ENCODE results near the gene ITGB1BP1.

DNA sequence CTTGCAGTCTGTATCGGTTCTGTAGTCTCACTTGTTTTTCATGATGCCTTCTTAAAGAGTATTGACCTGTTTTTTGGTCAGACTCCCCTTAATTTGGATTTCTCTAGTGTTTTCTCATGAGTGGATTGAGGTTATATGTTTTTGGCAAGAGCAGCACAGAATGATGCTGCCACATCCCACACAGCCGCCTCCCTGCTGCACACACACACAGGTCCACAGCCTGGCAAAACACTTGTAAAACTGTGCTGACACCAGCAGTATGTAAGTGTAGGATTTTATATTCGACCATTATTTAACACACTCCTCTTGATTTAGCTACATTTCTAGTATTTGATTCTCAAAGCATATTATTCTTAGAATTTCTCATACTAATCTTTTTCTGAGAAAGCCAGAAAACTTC is 68.1 kb downstream of the ITGB1BP1 start:
- TF ChIP-seq, protein P1, sequence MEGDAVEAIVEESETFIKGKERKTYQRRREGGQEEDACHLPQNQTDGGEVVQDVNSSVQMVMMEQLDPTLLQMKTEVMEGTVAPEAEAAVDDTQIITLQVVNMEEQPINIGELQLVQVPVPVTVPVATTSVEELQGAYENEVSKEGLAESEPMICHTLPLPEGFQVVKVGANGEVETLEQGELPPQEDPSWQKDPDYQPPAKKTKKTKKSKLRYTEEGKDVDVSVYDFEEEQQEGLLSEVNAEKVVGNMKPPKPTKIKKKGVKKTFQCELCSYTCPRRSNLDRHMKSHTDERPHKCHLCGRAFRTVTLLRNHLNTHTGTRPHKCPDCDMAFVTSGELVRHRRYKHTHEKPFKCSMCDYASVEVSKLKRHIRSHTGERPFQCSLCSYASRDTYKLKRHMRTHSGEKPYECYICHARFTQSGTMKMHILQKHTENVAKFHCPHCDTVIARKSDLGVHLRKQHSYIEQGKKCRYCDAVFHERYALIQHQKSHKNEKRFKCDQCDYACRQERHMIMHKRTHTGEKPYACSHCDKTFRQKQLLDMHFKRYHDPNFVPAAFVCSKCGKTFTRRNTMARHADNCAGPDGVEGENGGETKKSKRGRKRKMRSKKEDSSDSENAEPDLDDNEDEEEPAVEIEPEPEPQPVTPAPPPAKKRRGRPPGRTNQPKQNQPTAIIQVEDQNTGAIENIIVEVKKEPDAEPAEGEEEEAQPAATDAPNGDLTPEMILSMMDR (CRISPR knock-in tag; IDR thresholded peaks at IDR 0.05) = no peak
- no peak for TF ChIP-seq NR2F6 (IDR thresholded peaks at IDR 0.05)
- TF ChIP-seq NR2F6 (CRISPR knock-in tag; IDR thresholded peaks at IDR 0.05) = no peak
- TF ChIP-seq, protein P2, sequence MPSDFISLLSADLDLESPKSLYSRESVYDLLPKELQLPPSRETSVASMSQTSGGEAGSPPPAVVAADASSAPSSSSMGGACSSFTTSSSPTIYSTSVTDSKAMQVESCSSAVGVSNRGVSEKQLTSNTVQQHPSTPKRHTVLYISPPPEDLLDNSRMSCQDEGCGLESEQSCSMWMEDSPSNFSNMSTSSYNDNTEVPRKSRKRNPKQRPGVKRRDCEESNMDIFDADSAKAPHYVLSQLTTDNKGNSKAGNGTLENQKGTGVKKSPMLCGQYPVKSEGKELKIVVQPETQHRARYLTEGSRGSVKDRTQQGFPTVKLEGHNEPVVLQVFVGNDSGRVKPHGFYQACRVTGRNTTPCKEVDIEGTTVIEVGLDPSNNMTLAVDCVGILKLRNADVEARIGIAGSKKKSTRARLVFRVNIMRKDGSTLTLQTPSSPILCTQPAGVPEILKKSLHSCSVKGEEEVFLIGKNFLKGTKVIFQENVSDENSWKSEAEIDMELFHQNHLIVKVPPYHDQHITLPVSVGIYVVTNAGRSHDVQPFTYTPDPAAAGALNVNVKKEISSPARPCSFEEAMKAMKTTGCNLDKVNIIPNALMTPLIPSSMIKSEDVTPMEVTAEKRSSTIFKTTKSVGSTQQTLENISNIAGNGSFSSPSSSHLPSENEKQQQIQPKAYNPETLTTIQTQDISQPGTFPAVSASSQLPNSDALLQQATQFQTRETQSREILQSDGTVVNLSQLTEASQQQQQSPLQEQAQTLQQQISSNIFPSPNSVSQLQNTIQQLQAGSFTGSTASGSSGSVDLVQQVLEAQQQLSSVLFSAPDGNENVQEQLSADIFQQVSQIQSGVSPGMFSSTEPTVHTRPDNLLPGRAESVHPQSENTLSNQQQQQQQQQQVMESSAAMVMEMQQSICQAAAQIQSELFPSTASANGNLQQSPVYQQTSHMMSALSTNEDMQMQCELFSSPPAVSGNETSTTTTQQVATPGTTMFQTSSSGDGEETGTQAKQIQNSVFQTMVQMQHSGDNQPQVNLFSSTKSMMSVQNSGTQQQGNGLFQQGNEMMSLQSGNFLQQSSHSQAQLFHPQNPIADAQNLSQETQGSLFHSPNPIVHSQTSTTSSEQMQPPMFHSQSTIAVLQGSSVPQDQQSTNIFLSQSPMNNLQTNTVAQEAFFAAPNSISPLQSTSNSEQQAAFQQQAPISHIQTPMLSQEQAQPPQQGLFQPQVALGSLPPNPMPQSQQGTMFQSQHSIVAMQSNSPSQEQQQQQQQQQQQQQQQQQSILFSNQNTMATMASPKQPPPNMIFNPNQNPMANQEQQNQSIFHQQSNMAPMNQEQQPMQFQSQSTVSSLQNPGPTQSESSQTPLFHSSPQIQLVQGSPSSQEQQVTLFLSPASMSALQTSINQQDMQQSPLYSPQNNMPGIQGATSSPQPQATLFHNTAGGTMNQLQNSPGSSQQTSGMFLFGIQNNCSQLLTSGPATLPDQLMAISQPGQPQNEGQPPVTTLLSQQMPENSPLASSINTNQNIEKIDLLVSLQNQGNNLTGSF (CRISPR knock-in tag; IDR thresholded peaks at IDR 0.05) = no peak

Data from HepG2 (cell line).